SJCRH30 (cell line): ENCODE data around the gene CDC42BPG. TPM values are rescaled to one million over a fixed set of nuclear protein-coding genes. Genes with fewer than 3 reads are reported as not detected.

ENCODE experiments used
- DNase-seq, 2 experiments: peaks; one replicate each; pipeline ENCODE4 v3.0.0-alpha.2; 2015 to 2020
- H3K27ac ChIP-seq: fragments of 250-450 bp; sonication (Bioruptor Pico); 2 replicates; pipeline ENCODE4 v1.5.1; 2020; ENCODE audit warnings: mild to moderate bottlenecking, moderate library complexity
- H3K27me3 ChIP-seq: fragments of 250-450 bp; sonication (Bioruptor Pico); 2 replicates; pipeline ENCODE4 v1.5.1; 2020; ENCODE audit warnings: mild to moderate bottlenecking, moderate library complexity
- H3K36me3 ChIP-seq: fragments of 250-450 bp; sonication (Bioruptor Pico); 2 replicates; pipeline ENCODE4 v1.5.1; 2020; ENCODE audit warnings: mild to moderate bottlenecking, moderate library complexity
- H3K4me1 ChIP-seq: fragments of 250-450 bp; sonication (Bioruptor Pico); 2 replicates; pipeline ENCODE4 v1.5.1; 2020; ENCODE audit warnings: mild to moderate bottlenecking, moderate library complexity
- H3K4me3 ChIP-seq: fragments of 250-450 bp; sonication (Bioruptor Pico); 2 replicates; pipeline ENCODE4 v1.5.1; 2020; ENCODE audit warnings: mild to moderate bottlenecking, moderate library complexity
- H3K9me3 ChIP-seq: fragments of 250-450 bp; sonication (Bioruptor Pico); replicated peaks from 2 replicates; pipeline ENCODE4 v1.5.1; 2020; ENCODE audit warnings: mild to moderate bottlenecking, moderate library complexity
- total RNA-seq: library from RNA; depleted of rRNA; stranded (reverse); fragments of >200 nt; shearing (Covaris generic); gene quantifications from 2 replicates; pipeline ENCODE4 v1.2.3, GENCODE V29; 2014; rRNA removed

The CDC42BPG gene
- total RNA-seq, 1 experiment from 2014 or later, result 0.10 TPM

DNA sequence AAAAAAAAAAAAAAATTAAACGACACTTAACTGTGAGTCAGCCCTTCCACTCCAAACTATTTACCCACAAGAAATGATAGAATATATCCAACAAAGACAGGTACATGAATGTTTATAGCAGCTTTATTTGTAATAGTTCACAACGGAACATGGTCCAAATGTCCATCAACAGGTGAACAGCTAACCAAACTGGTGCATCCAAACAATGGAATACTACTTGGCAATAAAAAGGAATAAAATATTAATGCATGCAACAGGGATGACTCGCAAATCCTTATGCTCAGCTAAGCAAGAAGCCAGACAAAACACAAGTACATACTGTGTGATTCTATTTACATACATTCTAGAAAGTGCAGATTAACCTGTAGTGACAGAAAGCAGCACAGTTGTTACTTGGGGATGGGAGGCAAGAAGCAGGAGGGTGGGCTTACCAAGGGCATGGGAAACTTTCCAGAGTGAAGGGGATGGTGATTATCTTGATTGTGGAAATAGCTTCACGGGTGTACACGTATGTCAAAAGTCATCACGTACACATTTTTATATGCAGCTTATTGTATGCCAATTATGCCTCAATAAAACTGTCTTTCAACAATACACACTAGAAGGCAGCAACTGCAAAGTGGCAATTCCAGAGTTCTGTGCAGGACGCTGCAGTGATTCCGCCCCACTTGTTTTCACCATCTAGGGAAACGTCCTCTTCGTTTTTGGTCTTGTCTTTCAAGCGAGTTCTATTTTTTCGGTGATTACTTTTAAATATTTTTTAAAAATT lies 59.5 kb downstream of the CDC42BPG start:
- Histone ChIP-seq H3K36me3 (no peaks in the 10 kb centered on the region), H3K9me3 (no peaks in the 10 kb centered on the region), H3K4me3 (no peak overlapping the region), H3K4me1 (no peaks in the 10 kb centered on the region), H3K27me3 (no peaks in the 10 kb centered on the region), H3K27ac (no peak overlapping the region)
- DNase-seq, result no peak

DNA sequence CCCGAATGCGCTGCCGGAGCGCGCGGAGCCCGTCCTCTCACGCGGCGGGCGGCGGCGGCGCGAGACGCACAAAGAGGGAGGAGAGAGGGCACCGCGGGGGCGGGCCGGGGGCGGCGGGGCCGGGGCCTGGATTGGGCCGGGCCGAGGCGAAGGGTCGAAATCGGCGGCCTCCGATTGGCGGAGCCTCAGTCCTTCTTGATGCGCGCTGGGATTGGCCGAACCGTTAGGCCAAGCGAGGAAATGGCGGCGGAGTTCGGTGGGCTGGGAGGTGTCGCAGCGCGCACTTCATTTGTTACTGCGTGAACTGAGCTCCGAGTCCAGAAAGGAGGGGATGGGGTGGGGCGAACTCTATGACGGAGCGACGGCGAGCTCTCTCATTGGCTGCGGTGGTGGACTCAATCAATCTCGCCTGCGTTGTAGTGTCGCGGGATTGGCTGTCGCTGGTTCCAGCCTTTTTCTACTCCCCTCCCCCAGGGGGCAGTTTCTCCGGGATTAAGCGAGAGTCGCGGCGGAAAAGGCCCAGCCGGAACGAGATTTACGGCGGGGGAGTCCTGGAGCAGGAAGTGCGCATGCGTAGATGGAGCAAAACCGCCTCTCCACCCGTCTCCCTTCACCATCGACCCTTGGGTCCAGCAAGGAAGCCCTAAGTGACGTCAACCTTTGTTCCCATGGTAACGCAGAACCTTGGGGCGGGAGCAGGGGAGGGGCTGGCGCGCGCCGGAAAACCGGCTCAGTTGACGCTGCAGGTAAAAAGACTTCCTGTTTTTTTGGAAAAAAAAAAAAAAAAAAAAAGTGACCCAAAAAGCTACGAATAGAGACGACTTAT lies 65.8 kb downstream of the CDC42BPG start, which contains the start of gene SF1:
TSS of gene SF1 (minus strand) at position 70 of the 826 bp plus-strand sequence. CDS start 150 bp downstream, outside the sequence.
- Histone ChIP-seq H3K9me3 (no peaks in the 10 kb centered on the region), H3K36me3 (peaks cover 39% of the 10 kb centered on the region), H3K27ac (peak within 1 kb of the TSS; percentile 85), H3K4me3 (peak within 1 kb of the TSS; percentile 100), H3K4me1 (peaks cover 7% of the 10 kb centered on the region; the same call in 1 of the 2 replicates), H3K27me3 (no peaks in the 10 kb centered on the region)
- DNase-seq, result peak; percentile 99

GRCh38 chr11:64778223-64778472 lies 66.3 kb downstream of the CDC42BPG start:
- peaks cover 44% of the 10 kb centered on the region for H3K36me3 ChIP-seq
- H3K27ac ChIP-seq, result peak overlapping the region; percentile 85
- H3K27me3 ChIP-seq, result no peaks in the 10 kb centered on the region
- H3K9me3 ChIP-seq, result no peaks in the 10 kb centered on the region
- peaks cover 9% of the 10 kb centered on the region; the same call in 1 of the 2 replicates for H3K4me1 ChIP-seq
- no peak for DNase-seq
- H3K4me3 ChIP-seq, result peak overlapping the region; percentile 100

GRCh38 chr11:64777449-64778222 lies 66.8 kb downstream of the CDC42BPG start:
- peak overlapping the region; percentile 85; the same call in 1 of the 2 replicates for H3K27ac ChIP-seq
- peaks cover 49% of the 10 kb centered on the region for H3K36me3 ChIP-seq
- H3K9me3 ChIP-seq, result no peaks in the 10 kb centered on the region
- peak; percentile 68 to 86 for DNase-seq
- peaks cover 9% of the 10 kb centered on the region; the same call in 1 of the 2 replicates for H3K4me1 ChIP-seq
- peak overlapping the region; percentile 100 for H3K4me3 ChIP-seq
- H3K27me3 ChIP-seq, result no peaks in the 10 kb centered on the region

DNA sequence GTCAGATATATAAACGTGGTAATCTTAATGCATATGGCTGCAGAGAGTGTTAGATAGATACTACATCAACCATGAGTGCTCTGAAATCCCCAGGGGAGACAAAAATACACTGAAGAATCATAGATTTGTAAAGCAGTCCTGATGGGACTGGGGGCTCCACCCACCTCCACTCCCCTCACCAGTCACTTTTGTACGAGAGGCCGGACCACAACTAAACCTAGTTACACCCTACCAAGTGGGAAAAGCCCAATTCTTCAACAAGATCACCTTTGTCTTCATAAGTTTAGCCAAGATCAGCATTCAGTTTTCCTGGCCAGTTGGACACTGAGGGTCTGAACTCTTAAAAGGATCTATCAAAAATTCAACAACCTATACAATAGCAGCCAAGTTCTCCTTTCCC lies 67.6 kb downstream of the CDC42BPG start:
- H3K4me1 ChIP-seq, result peaks cover 9% of the 10 kb centered on the region; the same call in 1 of the 2 replicates
- no peaks in the 10 kb centered on the region for H3K9me3 ChIP-seq
- H3K4me3 ChIP-seq, result peak overlapping the region; percentile 100
- DNase-seq, result no peak
- no peaks in the 10 kb centered on the region for H3K27me3 ChIP-seq
- peaks cover 57% of the 10 kb centered on the region for H3K36me3 ChIP-seq
- H3K27ac ChIP-seq, result no peak overlapping the region

- Histone ChIP-seq H3K36me3 (peaks cover 61% of the 10 kb centered on the region), H3K27me3 (no peaks in the 10 kb centered on the region)
- DNase-seq, result no peak
Observed at GRCh38 chr11:64776425-64776824, 68.0 kb downstream of the CDC42BPG start.

GRCh38 chr11:64774144-64774543 lies 70.3 kb downstream of the CDC42BPG start:
- peaks cover 84% of the 10 kb centered on the region for H3K36me3 ChIP-seq
- no peaks in the 10 kb centered on the region for H3K27me3 ChIP-seq
- H3K4me3 ChIP-seq, result no peak overlapping the region
- H3K9me3 ChIP-seq, result no peaks in the 10 kb centered on the region
- H3K4me1 ChIP-seq, result peaks cover 9% of the 10 kb centered on the region; the same call in 1 of the 2 replicates
- H3K27ac ChIP-seq, result no peak overlapping the region
- no peak for DNase-seq

More at GRCh38 chr11:64776425-64776824, 68.0 kb downstream of the CDC42BPG start:
- Histone ChIP-seq H3K4me1 (peaks cover 9% of the 10 kb centered on the region; the same call in 1 of the 2 replicates), H3K9me3 (no peaks in the 10 kb centered on the region), H3K27ac (no peak overlapping the region), H3K4me3 (peak overlapping the region; percentile 100)

Other genes with a start within 250 kb of the CDC42BPG start
- 0.08 and 0.51 TPM in 2 replicates for gene NRXN2, start 121.5 kb downstream of the CDC42BPG start, total RNA-seq
- 0.42 and 0.46 TPM in 2 replicates for gene RASGRP2, start 100.5 kb downstream of the CDC42BPG start, total RNA-seq
- gene PYGM, start 84.7 kb downstream of the CDC42BPG start, total RNA-seq, result 7.0 and 8.0 TPM in 2 replicates
- 113 and 117 TPM in 2 replicates for gene SF1, start 66.1 kb downstream of the CDC42BPG start, total RNA-seq
- 8.9 and 9.6 TPM in 2 replicates for gene MAP4K2, start 41.4 kb downstream of the CDC42BPG start, total RNA-seq
- 25.9 and 26.3 TPM in 2 replicates for gene MEN1, start 34.1 kb downstream of the CDC42BPG start, total RNA-seq
- 43.4 and 45.0 TPM in 2 replicates for gene EHD1, start 34.0 kb upstream of the CDC42BPG start, total RNA-seq
- gene ATG2A, start 72.6 kb upstream of the CDC42BPG start, total RNA-seq, result 6.2 and 7.4 TPM in 2 replicates
- gene PPP2R5B, start 80.0 kb upstream of the CDC42BPG start, total RNA-seq, result 4.7 and 6.4 TPM in 2 replicates
- gene GPHA2, start 91.2 kb upstream of the CDC42BPG start, total RNA-seq, result not detected in 2 replicates
- gene MAJIN, start 127.5 kb upstream of the CDC42BPG start, total RNA-seq, result not detected in 2 replicates
- gene BATF2, start 152.3 kb upstream of the CDC42BPG start, total RNA-seq, result 0.43 and 0.51 TPM in 2 replicates
- 80.9 and 94.8 TPM in 2 replicates for gene ARL2, start 169.5 kb upstream of the CDC42BPG start, total RNA-seq
- 13.8 and 14.8 TPM in 2 replicates for gene SNX15, start 182.8 kb upstream of the CDC42BPG start, total RNA-seq
- 15.0 TPM in 2 replicates for gene SAC3D1, start 196.6 kb upstream of the CDC42BPG start, total RNA-seq
- not detected in 2 replicates for gene NAALADL1, start 213.9 kb upstream of the CDC42BPG start, total RNA-seq
- gene CDCA5, start 239.4 kb upstream of the CDC42BPG start, total RNA-seq, result 80.6 and 87.3 TPM in 2 replicates
- 17.6 and 19.2 TPM in 2 replicates for gene ZFPL1, start 239.6 kb upstream of the CDC42BPG start, total RNA-seq